ENCODE data around the gene PRCP. TPM values are rescaled to one million over a fixed set of nuclear protein-coding genes. Genes with fewer than 3 reads are reported as not detected.

The PRCP gene
- total and polyA plus RNA-seq, 2 donors (not counting 3 experiments of a cell fraction or from before 2014, with no cell fraction given): 170 to 277 TPM

DNA sequence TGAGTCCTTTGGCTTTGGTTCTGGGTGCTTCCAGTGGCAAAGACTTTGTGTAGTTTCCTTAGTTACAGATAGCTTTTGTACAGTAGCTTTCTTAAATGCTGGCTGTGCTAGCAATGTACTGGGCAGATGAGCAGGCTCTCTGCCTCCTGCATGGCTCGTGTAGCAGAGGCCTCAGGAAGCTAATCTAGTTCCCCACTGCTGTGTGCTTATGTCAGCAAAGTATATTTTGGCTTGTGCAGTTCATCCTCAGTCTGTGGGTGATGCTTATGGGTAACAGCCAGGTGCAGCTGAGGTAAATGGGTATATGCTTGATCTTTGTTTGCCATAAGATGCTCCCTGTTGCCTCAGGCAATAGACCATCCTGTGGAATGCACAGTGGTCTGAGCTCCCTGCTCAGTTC lies 97.5 kb downstream of the PRCP start:
- no peaks in the 10 kb centered on the region for H3K36me3 ChIP-seq (ENCODE audit: control insufficient read depth in 2 of 2, extremely low read depth in 1 of 2, insufficient read depth in 2 of 2, low read length in 2 of 2)
- ChIA-PET POLR2A (no interaction called here), CTCF (interaction anchor here (2.7 kb wide), 1 partner anchor 27 kb away, joined by 10 read pairs; no protein-coding TSS in a partner anchor)
- FAIRE-seq (no peak), DNase-seq (ENCODE audit: low read depth, low spot score) (no peak)
- H3K9ac ChIP-seq (replicated peaks; ENCODE audit: extremely low read depth, insufficient read depth, low read length): no peak overlapping the region
- no peaks in the 10 kb centered on the region for H3K9me1 ChIP-seq (replicated peaks; ENCODE audit: control insufficient read depth, extremely low read depth, insufficient read depth, low read length)
- no peaks in the 10 kb centered on the region for H3K9me3 ChIP-seq (replicated peaks; ENCODE audit: control insufficient read depth, insufficient read depth, low read length)
- BruUV-seq (replicated peaks): no TSS peak
- H2AFZ ChIP-seq (ENCODE audit: low read depth, low read length): no peak overlapping the region
- H3K79me2 ChIP-seq (ENCODE audit: control insufficient read depth, insufficient read depth, low read length): no peaks in the 10 kb centered on the region
- H4K20me1 ChIP-seq (replicated peaks; ENCODE audit: control insufficient read depth, extremely low read depth, insufficient read depth, low read length): no peaks in the 10 kb centered on the region
- dilution Hi-C loops (cut with MboI; ENCODE audit: extremely low pct_ligation_motif_present, low sequenced_read_pairs): no loop called here
- no peak overlapping the region for H3K27ac ChIP-seq (ENCODE audit: insufficient read depth, low read depth, low read length)
- intact Hi-C loops (cut with micrococcal nuclease): no loop called here
- TF ChIP-seq, protein P1, sequence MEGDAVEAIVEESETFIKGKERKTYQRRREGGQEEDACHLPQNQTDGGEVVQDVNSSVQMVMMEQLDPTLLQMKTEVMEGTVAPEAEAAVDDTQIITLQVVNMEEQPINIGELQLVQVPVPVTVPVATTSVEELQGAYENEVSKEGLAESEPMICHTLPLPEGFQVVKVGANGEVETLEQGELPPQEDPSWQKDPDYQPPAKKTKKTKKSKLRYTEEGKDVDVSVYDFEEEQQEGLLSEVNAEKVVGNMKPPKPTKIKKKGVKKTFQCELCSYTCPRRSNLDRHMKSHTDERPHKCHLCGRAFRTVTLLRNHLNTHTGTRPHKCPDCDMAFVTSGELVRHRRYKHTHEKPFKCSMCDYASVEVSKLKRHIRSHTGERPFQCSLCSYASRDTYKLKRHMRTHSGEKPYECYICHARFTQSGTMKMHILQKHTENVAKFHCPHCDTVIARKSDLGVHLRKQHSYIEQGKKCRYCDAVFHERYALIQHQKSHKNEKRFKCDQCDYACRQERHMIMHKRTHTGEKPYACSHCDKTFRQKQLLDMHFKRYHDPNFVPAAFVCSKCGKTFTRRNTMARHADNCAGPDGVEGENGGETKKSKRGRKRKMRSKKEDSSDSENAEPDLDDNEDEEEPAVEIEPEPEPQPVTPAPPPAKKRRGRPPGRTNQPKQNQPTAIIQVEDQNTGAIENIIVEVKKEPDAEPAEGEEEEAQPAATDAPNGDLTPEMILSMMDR (IDR thresholded peaks at IDR 0.05; ENCODE audit: extremely low read depth in 1 of 2, insufficient read depth in 1 of 2, low read depth in 1 of 2, low read length in 2 of 2): no peak
- TF ChIP-seq POLR2A (IDR thresholded peaks at IDR 0.05; ENCODE audit: low read depth, low read length) (no peak), POLR2AphosphoS5 (IDR thresholded peaks at IDR 0.05; ENCODE audit: insufficient read depth, low read depth, low read length) (no peak), JUN (IDR thresholded peaks at IDR 0.05; ENCODE audit: borderline replicate concordance, insufficient read depth, insufficient read length, low read depth) (no peak), FOS (IDR thresholded peaks at IDR 0.05; ENCODE audit: borderline replicate concordance, insufficient read depth, low read length) (no peak), MYC (IDR thresholded peaks at IDR 0.05; ENCODE audit: low read depth, low read length) (no peak), EZH2 (IDR thresholded peaks at IDR 0.05; ENCODE audit: borderline replicate concordance, low read depth, low read length, severe bottlenecking) (no peak)
- no peaks in the 10 kb centered on the region for H3K4me1 ChIP-seq (ENCODE audit: control insufficient read depth, extremely low read depth, insufficient read depth, low read length)
- no peak overlapping the region for H3K4me3 ChIP-seq (replicated peaks in 1 of 3; ENCODE audit: insufficient read depth in 1 of 3, low read depth in 1 of 3, low read length in 3 of 3)
- H3K4me2 ChIP-seq (ENCODE audit: insufficient read depth, low read length): no peak overlapping the region
- H3K27me3 ChIP-seq (ENCODE audit: control insufficient read depth in 2 of 2, insufficient read depth in 2 of 2, low read length in 2 of 2): no peaks in the 10 kb centered on the region

Data from endothelial cell of umbilical vein (primary cell).